Neural cell (in vitro differentiated cells): ENCODE results near the gene SMAD7. TPM values are rescaled to one million over a fixed set of nuclear protein-coding genes. Genes with fewer than 3 reads are reported as not detected.

Experiments
- H2AFZ ChIP-seq: fragments of 200-600, 300-800 bp; sonication (generic), shearing (Covaris generic); 2 replicates; pipeline ENCODE4 v1.6.0; 2014; ENCODE audit warnings: low read depth, mild to moderate bottlenecking, antibody characterized with exemption, low read length, moderate library complexity
- H3F3A ChIP-seq: fragments of 200-600 bp; shearing (Covaris generic); 2 replicates; pipeline ENCODE4 v1.6.1; 2016; ENCODE audit warnings: mild to moderate bottlenecking, moderate library complexity, mixed read lengths, antibody characterized with exemption, low read length; ENCODE audit not compliant: insufficient read depth, poor library complexity, severe bottlenecking
- H3K27ac ChIP-seq: fragments of 200-600, 300-800 bp; sonication (generic), shearing (Covaris generic); 2 replicates; pipeline ENCODE4 v1.5.1; 2014; ENCODE audit warnings: mild to moderate bottlenecking, low read length, moderate library complexity
- H3K27me3 ChIP-seq: fragments of 300-800, 200-600 bp; sonication (generic), shearing (Covaris generic); 2 replicates; pipeline ENCODE4 v1.6.0; 2014; ENCODE audit warnings: mild to moderate bottlenecking, low read depth, low read length, moderate library complexity; ENCODE audit not compliant: insufficient read depth
- H3K36me3 ChIP-seq: fragments of 300-800, 200-600 bp; sonication (generic), shearing (Covaris generic); 2 replicates; pipeline ENCODE4 v1.5.1; 2014; ENCODE audit warnings: mild to moderate bottlenecking, antibody characterized with exemption, low read length, moderate library complexity; ENCODE audit not compliant: insufficient read depth
- H3K4me2 ChIP-seq: fragments of 300-800, 200-600 bp; sonication (generic), shearing (Covaris generic); 2 replicates; pipeline ENCODE4 v1.6.0; 2014; ENCODE audit warnings: mild to moderate bottlenecking, low read length
- H3K4me3 ChIP-seq: fragments of 300-800, 200-600 bp; sonication (generic), shearing (Covaris generic); 2 replicates; pipeline ENCODE4 v1.5.1; 2014; ENCODE audit warnings: mild to moderate bottlenecking, low read length, moderate library complexity
- H3K79me2 ChIP-seq: fragments of 200-600 bp; shearing (Covaris generic); replicated peaks from 2 replicates; pipeline ENCODE4 v1.6.0; 2014; ENCODE audit warnings: mild to moderate bottlenecking, low read length, moderate library complexity; ENCODE audit not compliant: insufficient read depth
- H3K9ac ChIP-seq: fragments of 300-800, 200-600 bp; sonication (generic), shearing (Covaris generic); 2 replicates; pipeline ENCODE4 v1.6.1; 2016; ENCODE audit warnings: mild to moderate bottlenecking, low read length, mixed read lengths
- H3K9me2 ChIP-seq: fragments of 200-600 bp; shearing (Covaris generic); 2 replicates; pipeline ENCODE4 v1.6.1; 2016; ENCODE audit warnings: mild to moderate bottlenecking, low read length, mixed read lengths; ENCODE audit not compliant: insufficient read depth
- H3K9me3 ChIP-seq: fragments of 200-600, 300-800 bp; sonication (generic), shearing (Covaris generic); 2 replicates; pipeline ENCODE4 v1.6.1; 2016; ENCODE audit warnings: mild to moderate bottlenecking, mixed run types, low read length, moderate library complexity, mixed read lengths
- H4K20me1 ChIP-seq: fragments of 200-600 bp; shearing (Covaris generic); 2 replicates; pipeline ENCODE4 v1.6.1; 2016; ENCODE audit warnings: mild to moderate bottlenecking, mixed run types; ENCODE audit not compliant: insufficient read depth
- EP300 ChIP-seq: fragments of 450-650 bp; conservative IDR thresholded peaks from 2 replicates; pipeline ENCODE4 v1.6.1; 2014; ENCODE audit warnings: antibody characterized with exemption, mild to moderate bottlenecking, moderate library complexity; ENCODE audit not compliant: poor library complexity, severe bottlenecking
- MXI1 ChIP-seq: fragments of 450-650 bp; conservative IDR thresholded peaks from 2 replicates; pipeline ENCODE4 v1.6.1; 2014; ENCODE audit warnings: antibody characterized with exemption, mild to moderate bottlenecking; ENCODE audit not compliant: poor library complexity, severe bottlenecking
- POLR2AphosphoS5 ChIP-seq: IDR thresholded peaks from 2 replicates; pipeline ENCODE4 v1.6.1; 2012
- RAD21 ChIP-seq: fragments of 450-650 bp; conservative IDR thresholded peaks from 2 replicates; pipeline ENCODE4 v1.6.1; 2014; ENCODE audit warnings: antibody characterized with exemption, mild to moderate bottlenecking, moderate library complexity
- SMC3 ChIP-seq: fragments of 450-650 bp; conservative IDR thresholded peaks from 2 replicates; pipeline ENCODE4 v1.6.1; 2014; ENCODE audit warnings: antibody characterized with exemption, mild to moderate bottlenecking, moderate library complexity; ENCODE audit not compliant: poor library complexity
- polyA plus RNA-seq: library from polyadenylated mRNA; depleted of rRNA; stranded (reverse); fragments of >200 nt; gene quantifications from 2 replicates; pipeline ENCODE4 v1.2.3, GENCODE V29; 2014
- TF ChIP-seq, protein P1 (sequence below): fragments of 450-650 bp; IDR thresholded peaks from 2 replicates; pipeline ENCODE4 v1.5.1; 2014; ENCODE audit warnings: antibody characterized with exemption, mild to moderate bottlenecking, moderate library complexity; ENCODE audit not compliant: poor library complexity, severe bottlenecking

SMAD7 gene
- polyA plus RNA-seq, 1 donor from 2014 or later, result 3.8 TPM

DNA sequence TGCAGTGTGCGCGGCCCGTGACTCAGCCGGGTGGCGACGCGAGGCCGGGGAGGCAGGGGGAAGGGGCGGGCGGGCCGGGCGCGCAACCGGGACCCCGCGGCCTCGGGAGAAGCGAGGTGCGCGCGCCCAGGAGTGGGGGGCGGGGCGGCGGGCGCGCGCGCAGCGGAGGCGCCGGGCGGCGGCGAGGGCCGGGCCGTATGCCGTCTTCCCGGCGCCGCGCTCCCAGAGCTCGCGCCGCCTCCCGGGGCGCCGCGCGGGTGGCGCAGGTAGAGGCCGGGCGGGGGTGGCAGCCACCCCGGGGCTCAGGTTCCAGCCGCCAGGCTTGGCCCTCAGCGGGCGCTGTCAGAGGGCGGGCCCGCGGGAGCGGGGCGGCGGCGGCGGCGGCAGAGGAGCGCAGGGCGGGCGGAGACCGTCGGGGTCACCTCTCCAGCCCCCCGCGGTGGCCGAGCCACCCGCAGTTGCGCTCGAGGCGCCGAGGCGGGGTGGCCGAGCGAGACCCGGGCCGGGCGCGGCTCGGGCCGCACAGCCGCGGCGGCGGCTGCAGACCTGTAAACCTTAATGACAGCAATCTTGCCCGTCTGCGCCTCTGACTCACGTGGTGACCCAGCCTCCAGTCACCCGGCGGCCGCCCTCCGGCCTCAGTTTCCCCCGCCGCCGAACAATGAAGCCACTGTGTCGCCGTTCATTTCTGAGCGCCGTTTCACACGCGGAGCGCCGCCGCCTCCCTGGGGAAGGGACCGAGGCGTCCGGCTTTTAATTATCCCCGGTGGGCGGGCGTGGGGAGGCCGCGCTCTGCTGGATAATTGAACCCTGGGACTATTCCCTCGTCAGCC, 25.3 kb upstream of the SMAD7 start:
- H3K9ac ChIP-seq, result peak overlapping the region; percentile 68

GRCh38 chr18:48975120-48975816, 24.5 kb upstream of the SMAD7 start:
- Histone ChIP-seq H3K27ac (no peak overlapping the region), H2AFZ (peak overlapping the region; percentile 56), H3F3A (no peaks in the 10 kb centered on the region), H3K36me3 (no peaks in the 10 kb centered on the region), H3K27me3 (peaks cover 4% of the 10 kb centered on the region), H4K20me1 (no peaks in the 10 kb centered on the region), H3K9me2 (no peaks in the 10 kb centered on the region), H3K79me2 (no peaks in the 10 kb centered on the region), H3K4me2 (peak overlapping the region; percentile 25), H3K9ac (peak overlapping the region; percentile 68), H3K9me3 (no peaks in the 10 kb centered on the region), H3K4me3 (peak overlapping the region; percentile 73)
- TF ChIP-seq POLR2AphosphoS5 (no peak), RAD21 (no peak), EP300 (no peak), MXI1 (no peak), SMC3 (no peak)

More for the DNA sequence above, 25.3 kb upstream of the SMAD7 start:
- Histone ChIP-seq H3K4me2 (peak overlapping the region; percentile 55), H3K4me3 (peak overlapping the region; percentile 73), H3K79me2 (no peaks in the 10 kb centered on the region), H3K9me3 (no peaks in the 10 kb centered on the region), H3K27me3 (peaks cover 4% of the 10 kb centered on the region), H3F3A (no peaks in the 10 kb centered on the region), H4K20me1 (no peaks in the 10 kb centered on the region), H3K27ac (no peak overlapping the region), H3K9me2 (no peaks in the 10 kb centered on the region), H3K36me3 (no peaks in the 10 kb centered on the region), H2AFZ (peak overlapping the region; percentile 56)
- TF ChIP-seq, protein P1, sequence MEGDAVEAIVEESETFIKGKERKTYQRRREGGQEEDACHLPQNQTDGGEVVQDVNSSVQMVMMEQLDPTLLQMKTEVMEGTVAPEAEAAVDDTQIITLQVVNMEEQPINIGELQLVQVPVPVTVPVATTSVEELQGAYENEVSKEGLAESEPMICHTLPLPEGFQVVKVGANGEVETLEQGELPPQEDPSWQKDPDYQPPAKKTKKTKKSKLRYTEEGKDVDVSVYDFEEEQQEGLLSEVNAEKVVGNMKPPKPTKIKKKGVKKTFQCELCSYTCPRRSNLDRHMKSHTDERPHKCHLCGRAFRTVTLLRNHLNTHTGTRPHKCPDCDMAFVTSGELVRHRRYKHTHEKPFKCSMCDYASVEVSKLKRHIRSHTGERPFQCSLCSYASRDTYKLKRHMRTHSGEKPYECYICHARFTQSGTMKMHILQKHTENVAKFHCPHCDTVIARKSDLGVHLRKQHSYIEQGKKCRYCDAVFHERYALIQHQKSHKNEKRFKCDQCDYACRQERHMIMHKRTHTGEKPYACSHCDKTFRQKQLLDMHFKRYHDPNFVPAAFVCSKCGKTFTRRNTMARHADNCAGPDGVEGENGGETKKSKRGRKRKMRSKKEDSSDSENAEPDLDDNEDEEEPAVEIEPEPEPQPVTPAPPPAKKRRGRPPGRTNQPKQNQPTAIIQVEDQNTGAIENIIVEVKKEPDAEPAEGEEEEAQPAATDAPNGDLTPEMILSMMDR, result peak; percentile 12
- TF ChIP-seq EP300, result no peak

DNA sequence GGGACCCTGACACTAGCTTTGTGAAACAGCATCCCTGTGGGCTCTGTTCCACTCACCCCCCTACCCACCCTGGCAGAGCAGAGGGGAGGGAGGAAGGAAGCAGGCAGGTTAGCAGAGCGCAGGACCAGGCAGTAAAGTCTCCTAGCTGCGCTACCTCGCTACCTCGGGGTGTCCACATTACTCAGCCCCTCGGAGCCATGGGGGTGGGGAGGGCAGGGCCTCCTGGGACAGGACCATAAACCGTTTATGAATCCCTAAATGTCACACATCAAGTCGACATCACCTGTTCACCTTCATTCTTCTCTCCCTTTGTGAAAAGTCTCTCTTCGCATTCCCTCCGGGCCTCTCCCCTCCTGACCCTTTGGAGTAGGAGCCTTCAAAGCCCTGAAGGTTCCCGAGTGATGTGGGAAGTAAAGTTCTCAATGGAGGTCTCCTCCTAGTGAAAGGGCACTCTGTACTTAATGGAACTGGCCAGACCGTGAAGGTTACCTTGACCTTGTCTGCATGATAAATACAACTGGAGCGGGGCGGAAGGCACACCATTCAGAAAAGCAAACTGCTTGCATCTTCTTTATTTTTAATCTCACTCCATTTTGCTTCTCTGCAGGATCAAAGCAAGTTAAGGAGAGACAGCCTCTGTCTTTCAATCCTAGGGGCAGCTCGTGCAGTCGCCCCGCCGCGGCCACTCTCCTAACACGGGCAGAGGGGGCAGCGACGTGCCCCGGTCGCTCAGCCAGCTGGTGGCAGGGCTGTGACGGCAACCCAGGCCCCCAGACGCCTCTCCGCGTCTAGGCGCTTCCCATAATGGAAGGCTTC, 23.7 kb upstream of the SMAD7 start:
- no peak overlapping the region for H2AFZ ChIP-seq
- H3K4me3 ChIP-seq, result peak overlapping the region; percentile 73
- H3K9me2 ChIP-seq, result no peaks in the 10 kb centered on the region
- peaks cover 4% of the 10 kb centered on the region for H3K27me3 ChIP-seq
- TF ChIP-seq EP300, result no peak
- TF ChIP-seq SMC3, result no peak
- H3F3A ChIP-seq, result no peaks in the 10 kb centered on the region
- H3K27ac ChIP-seq, result no peak overlapping the region
- H4K20me1 ChIP-seq, result no peaks in the 10 kb centered on the region
- peak overlapping the region; percentile 12 for H3K9ac ChIP-seq
- peak overlapping the region; percentile 14 for H3K4me2 ChIP-seq
- no peaks in the 10 kb centered on the region for H3K79me2 ChIP-seq
- no peaks in the 10 kb centered on the region for H3K36me3 ChIP-seq
- no peaks in the 10 kb centered on the region for H3K9me3 ChIP-seq
